ENCODE results near the gene RPTOR.

DNA sequence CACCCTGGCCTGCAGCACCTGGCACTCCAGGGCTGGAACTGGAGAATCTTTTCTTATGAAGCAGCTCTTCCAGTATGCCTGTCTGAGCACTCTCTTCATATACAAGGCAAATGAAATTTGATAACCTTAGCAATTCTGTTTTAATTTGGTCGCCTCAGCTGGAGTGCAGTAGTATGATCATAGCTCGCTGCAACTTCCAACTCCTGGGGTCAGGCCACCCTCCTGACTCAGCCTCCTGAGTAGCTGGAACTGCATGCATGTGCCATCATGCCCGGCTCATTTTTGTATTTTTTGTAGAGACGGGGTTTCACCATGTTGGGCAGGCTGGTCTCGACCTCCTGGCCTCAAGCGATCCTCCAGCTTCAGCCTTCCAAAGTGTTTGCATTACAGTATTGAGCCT lies 306.2 kb downstream of the RPTOR start:
- TF ChIP-seq, protein P1, sequence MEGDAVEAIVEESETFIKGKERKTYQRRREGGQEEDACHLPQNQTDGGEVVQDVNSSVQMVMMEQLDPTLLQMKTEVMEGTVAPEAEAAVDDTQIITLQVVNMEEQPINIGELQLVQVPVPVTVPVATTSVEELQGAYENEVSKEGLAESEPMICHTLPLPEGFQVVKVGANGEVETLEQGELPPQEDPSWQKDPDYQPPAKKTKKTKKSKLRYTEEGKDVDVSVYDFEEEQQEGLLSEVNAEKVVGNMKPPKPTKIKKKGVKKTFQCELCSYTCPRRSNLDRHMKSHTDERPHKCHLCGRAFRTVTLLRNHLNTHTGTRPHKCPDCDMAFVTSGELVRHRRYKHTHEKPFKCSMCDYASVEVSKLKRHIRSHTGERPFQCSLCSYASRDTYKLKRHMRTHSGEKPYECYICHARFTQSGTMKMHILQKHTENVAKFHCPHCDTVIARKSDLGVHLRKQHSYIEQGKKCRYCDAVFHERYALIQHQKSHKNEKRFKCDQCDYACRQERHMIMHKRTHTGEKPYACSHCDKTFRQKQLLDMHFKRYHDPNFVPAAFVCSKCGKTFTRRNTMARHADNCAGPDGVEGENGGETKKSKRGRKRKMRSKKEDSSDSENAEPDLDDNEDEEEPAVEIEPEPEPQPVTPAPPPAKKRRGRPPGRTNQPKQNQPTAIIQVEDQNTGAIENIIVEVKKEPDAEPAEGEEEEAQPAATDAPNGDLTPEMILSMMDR (IDR thresholded peaks at IDR 0.05) = no peak
- TF ChIP-seq POLR2A (IDR thresholded peaks at IDR 0.05) = no peak

Measured in upper lobe of left lung (tissue), 4 donors.